Prostate gland (tissue), 2 donors: ENCODE data around the gene SLC66A3. TPM values are rescaled to one million over a fixed set of nuclear protein-coding genes. Genes with fewer than 3 reads are reported as not detected.

Source experiments
- DNase-seq: peaks from one replicate; pipeline ENCODE4 v3.0.0-alpha.2; 2019; ENCODE audit warnings: low spot score
- H3K27ac ChIP-seq, 2 donors: fragments of 200-600 bp; sonication (generic); 2 replicates each; pipeline ENCODE4 v1.5.1; 2017 to 2019
- H3K27me3 ChIP-seq: fragments of 200-600 bp; sonication (generic); replicated peaks from 2 replicates; pipeline ENCODE4 v1.5.1; 2019; ENCODE audit not compliant: insufficient read depth
- H3K36me3 ChIP-seq, 2 donors: fragments of 200-600 bp; sonication (generic); 1 replicate in 1 of 2; 2 replicates in 1 of 2; pipeline versions ENCODE4 v1.5.1 to v1.8.1; 2017 to 2019
- H3K4me1 ChIP-seq: fragments of 200-600 bp; sonication (generic); replicated peaks from 2 replicates; pipeline ENCODE4 v1.5.1; 2019
- H3K4me3 ChIP-seq, 2 donors: fragments of 200-600 bp; sonication (generic); 2 replicates each; pipeline ENCODE4 v1.5.1; 2017 to 2019
- H3K9me3 ChIP-seq: fragments of 200-600 bp; sonication (generic); 2 replicates; pipeline ENCODE4 v1.5.1; 2017
- POLR2A ChIP-seq: fragments of 450-650 bp; IDR thresholded peaks from one replicate; pipeline ENCODE4 v1.6.1; 2016; ENCODE audit warnings: antibody characterized with exemption, mild to moderate bottlenecking
- POLR2AphosphoS5 ChIP-seq: sonication (generic); formaldehyde crosslinking; IDR thresholded peaks from one replicate; pipeline ENCODE4 v1.6.1; 2017; ENCODE audit warnings: antibody characterized with exemption
- WGBS: methylation state at CpG from one replicate; pipeline ENCODE4 v1.1.5; 2018; 5-methylcytosine and 5-hydroxymethylcytosine counted together
- intact Hi-C: fragments of 100-400 bp; cut with DNase I; formaldehyde crosslinking; loops from one replicate; pipeline ENCODE4 v1.14.2; 2022
- total RNA-seq, 2 donors: library from RNA; depleted of rRNA; stranded (reverse); fragments of >200 nt; gene quantifications; one replicate each; pipeline ENCODE4 v1.1.0, GENCODE V29; 2016
- TF ChIP-seq, protein P1 (sequence below), 4 experiments: fragments of 200-600 bp in 2 of 4; fragments of 450-650 bp in 2 of 4; sonication (generic) in 2 of 4; IDR thresholded peaks; 1 replicate in 3 of 4; 2 replicates in 1 of 4; pipeline ENCODE4 v1.5.1; 2016 to 2019; ENCODE audit warnings: antibody characterized with exemption in 4 of 4, mild to moderate bottlenecking in 2 of 4, moderate library complexity in 2 of 4

The SLC66A3 gene
- total RNA-seq, 2 donors from 2014 or later: 50.6 to 77.4 TPM

DNA sequence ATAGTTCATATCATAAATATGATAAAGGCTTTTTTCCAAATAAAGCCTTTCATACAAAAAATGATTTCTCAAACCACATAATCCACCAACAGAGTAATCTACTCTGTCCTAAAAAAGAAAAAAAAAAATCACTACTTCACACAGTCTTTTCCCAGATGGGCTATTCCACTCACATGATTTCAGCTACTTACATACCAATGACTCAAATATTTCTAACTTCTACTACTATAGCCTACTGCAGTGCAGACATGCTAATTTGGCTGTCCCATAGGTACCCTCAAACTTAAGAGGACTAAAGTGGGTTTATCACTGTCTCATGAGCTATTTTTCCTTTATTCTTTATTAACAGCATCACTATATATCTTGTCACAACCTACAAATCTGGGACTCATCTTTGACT is 57.4 kb downstream of the SLC66A3 start:
- no peak overlapping the region for H3K27ac ChIP-seq
- TF ChIP-seq POLR2A (no peak), POLR2AphosphoS5 (no peak)
- TF ChIP-seq, protein P1, sequence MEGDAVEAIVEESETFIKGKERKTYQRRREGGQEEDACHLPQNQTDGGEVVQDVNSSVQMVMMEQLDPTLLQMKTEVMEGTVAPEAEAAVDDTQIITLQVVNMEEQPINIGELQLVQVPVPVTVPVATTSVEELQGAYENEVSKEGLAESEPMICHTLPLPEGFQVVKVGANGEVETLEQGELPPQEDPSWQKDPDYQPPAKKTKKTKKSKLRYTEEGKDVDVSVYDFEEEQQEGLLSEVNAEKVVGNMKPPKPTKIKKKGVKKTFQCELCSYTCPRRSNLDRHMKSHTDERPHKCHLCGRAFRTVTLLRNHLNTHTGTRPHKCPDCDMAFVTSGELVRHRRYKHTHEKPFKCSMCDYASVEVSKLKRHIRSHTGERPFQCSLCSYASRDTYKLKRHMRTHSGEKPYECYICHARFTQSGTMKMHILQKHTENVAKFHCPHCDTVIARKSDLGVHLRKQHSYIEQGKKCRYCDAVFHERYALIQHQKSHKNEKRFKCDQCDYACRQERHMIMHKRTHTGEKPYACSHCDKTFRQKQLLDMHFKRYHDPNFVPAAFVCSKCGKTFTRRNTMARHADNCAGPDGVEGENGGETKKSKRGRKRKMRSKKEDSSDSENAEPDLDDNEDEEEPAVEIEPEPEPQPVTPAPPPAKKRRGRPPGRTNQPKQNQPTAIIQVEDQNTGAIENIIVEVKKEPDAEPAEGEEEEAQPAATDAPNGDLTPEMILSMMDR (IDR thresholded peaks at IDR 0.05): no peak
- no peak for DNase-seq
- H3K36me3 ChIP-seq: peaks cover 0 to 3% of the 10 kb centered on the region in 2 donors
- no peak overlapping the region for H3K4me3 ChIP-seq
- H3K9me3 ChIP-seq: no peaks in the 10 kb centered on the region
- no peaks in the 10 kb centered on the region for H3K4me1 ChIP-seq
- intact Hi-C loops: no loop called here
- no peaks in the 10 kb centered on the region for H3K27me3 ChIP-seq

DNA sequence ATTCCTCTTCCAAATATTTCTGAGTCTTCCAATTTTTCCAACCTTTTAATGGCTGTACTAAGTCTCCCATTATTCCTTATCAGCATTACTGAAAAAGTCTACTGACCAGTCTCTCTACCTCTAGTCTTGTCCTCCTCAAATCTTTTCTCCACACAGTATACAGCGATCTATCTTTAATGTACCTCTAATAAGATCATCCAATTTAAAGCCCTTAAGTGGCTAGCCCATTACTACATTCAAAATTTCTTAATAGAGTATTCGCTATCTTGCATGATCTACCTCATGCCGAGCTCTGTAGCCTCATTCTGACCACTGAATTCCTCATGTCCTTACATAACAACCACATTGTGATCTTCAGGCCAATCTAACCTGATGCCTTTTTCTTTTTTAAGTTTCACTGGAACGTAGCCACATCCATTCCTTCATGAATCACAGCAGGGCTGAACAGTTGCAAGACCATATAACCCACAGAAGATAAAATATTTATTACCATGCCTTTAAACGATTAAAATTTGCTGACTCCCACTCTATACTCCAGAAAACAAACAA is 57.9 kb downstream of the SLC66A3 start:
- Histone ChIP-seq H3K36me3 (peaks cover 0 to 3% of the 10 kb centered on the region in 2 donors), H3K9me3 (no peaks in the 10 kb centered on the region), H3K4me3 (no peak overlapping the region), H3K4me1 (no peaks in the 10 kb centered on the region), H3K27ac (no peak overlapping the region), H3K27me3 (no peaks in the 10 kb centered on the region)
- no peak for TF ChIP-seq POLR2A
- TF ChIP-seq, protein P1 (IDR thresholded peaks at IDR 0.05): no peak
- no peak for TF ChIP-seq POLR2AphosphoS5
- no peak for DNase-seq
- intact Hi-C loops: no loop called here
- 78% methylated on average over 5 of the region's 5 CpGs for WGBS

DNA sequence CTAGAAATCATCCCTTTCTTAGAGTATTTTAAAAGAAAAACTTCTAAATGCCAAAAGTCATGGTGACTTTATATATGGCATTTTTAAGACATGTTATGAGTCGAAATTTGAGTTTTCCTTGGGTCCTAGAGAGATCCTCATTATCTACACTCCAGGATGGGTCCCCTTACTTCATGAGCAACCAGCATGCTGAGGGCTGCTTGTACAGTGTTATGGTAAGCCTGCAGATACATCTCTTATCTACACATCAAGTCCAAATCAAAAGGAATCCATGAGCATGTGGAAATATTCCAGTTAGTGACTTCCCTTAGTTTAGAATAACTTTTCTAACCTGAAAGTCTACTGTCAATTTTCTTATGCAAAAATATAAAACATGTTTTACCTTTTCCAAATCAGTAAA is 58.7 kb downstream of the SLC66A3 start:
- Histone ChIP-seq H3K27ac (no peak overlapping the region), H3K9me3 (no peaks in the 10 kb centered on the region), H3K4me3 (no peak overlapping the region), H3K4me1 (no peaks in the 10 kb centered on the region), H3K36me3 (peaks cover 0 to 3% of the 10 kb centered on the region in 2 donors), H3K27me3 (no peaks in the 10 kb centered on the region)
- intact Hi-C loops: no loop called here
- 95% methylated on average over 1 of the region's 1 CpG for WGBS
- TF ChIP-seq, protein P1 (IDR thresholded peaks at IDR 0.05): no peak
- TF ChIP-seq POLR2A (no peak), POLR2AphosphoS5 (no peak)
- no peak for DNase-seq

DNA sequence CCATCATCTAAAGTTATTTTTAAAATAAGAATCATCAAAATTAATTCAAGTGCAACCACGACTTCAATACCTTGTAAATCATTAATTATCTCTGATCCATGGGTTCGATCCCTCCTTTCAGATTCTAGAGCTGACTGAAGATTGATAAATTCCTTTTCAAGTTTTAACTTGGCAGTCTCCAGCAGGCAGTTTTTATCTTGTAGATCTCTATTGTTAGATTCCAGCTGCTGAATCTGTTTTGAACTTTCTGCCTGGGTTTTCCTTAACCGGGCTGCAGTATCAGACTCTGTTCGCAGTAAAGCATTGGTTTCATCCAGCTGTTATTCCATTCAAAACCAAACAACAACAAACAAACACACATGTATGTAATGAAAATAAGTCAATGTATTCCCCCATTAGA is 59.5 kb downstream of the SLC66A3 start:
- TF ChIP-seq, protein P1 (IDR thresholded peaks at IDR 0.05): no peak
- TF ChIP-seq POLR2AphosphoS5 (no peak), POLR2A (no peak)
- Histone ChIP-seq H3K36me3 (peaks cover 0 to 3% of the 10 kb centered on the region in 2 donors), H3K4me3 (no peak overlapping the region), H3K9me3 (no peaks in the 10 kb centered on the region), H3K27me3 (no peaks in the 10 kb centered on the region), H3K4me1 (no peaks in the 10 kb centered on the region), H3K27ac (no peak overlapping the region)
- 32% methylated on average over 4 of the region's 4 CpGs for WGBS
- DNase-seq: no peak
- intact Hi-C loops: no loop called here

DNA sequence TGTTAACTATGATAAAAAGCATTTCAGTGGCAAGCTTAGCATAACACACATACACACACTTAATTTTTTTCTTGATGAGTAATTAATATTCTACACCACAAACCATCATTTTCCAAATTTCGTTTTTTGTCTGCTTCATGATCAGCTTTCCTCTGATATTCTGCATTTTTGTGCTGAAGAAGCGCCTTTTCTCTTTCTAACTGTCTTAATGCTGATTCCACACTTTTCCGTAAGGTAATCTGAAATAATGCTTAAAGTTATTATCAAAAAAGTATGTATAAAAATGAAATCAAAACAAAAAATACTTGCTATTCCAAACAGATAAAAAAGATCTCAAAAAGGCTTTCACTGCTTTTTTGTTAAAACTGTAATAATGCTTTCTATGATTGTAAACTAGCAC is 60.1 kb downstream of the SLC66A3 start:
- no peaks in the 10 kb centered on the region for H3K27me3 ChIP-seq
- peaks cover 2 to 3% of the 10 kb centered on the region in 2 donors for H3K36me3 ChIP-seq
- 90% methylated on average over 3 of the region's 3 CpGs for WGBS
- no peaks in the 10 kb centered on the region for H3K4me1 ChIP-seq
- intact Hi-C loops: no loop called here
- DNase-seq: no peak
- TF ChIP-seq, protein P1 (IDR thresholded peaks at IDR 0.05): no peak
- TF ChIP-seq POLR2AphosphoS5: no peak
- TF ChIP-seq POLR2A: no peak
- no peaks in the 10 kb centered on the region for H3K9me3 ChIP-seq
- no peak overlapping the region for H3K27ac ChIP-seq
- H3K4me3 ChIP-seq: no peak overlapping the region
